ENCODE results near the gene TRMT6.

The TRMT6 gene

DNA sequence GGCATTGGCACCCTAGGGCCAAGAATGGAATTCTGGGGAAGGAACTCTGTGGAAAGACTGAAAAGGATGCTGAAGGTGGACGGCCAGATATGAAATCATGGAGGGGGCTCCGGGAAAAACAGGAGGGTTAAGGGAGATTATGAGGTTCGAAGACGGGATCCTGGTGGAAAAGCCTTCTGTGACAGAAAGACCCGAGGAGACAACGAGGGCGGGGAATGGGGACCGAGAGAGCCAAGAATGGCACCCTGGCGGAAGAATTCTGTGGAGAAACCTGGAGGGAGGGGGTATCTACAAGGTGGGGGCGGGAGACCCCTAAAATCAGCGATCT is 426 bp downstream of the TRMT6 start:
- DNase-seq (ENCODE audit: low read depth in 3 of 3, low spot score in 1 of 3) = no peak

- DNase-seq (ENCODE audit: low read depth in 3 of 3, low spot score in 1 of 3) = no peak
Observed at GRCh38 chr20:5947276-5947675, 3.1 kb downstream of the TRMT6 start.

GRCh38 chr20:5945963-5946362 is 4.4 kb downstream of the TRMT6 start:
- no peak for DNase-seq (ENCODE audit: low read depth in 3 of 3, low spot score in 1 of 3)

DNA sequence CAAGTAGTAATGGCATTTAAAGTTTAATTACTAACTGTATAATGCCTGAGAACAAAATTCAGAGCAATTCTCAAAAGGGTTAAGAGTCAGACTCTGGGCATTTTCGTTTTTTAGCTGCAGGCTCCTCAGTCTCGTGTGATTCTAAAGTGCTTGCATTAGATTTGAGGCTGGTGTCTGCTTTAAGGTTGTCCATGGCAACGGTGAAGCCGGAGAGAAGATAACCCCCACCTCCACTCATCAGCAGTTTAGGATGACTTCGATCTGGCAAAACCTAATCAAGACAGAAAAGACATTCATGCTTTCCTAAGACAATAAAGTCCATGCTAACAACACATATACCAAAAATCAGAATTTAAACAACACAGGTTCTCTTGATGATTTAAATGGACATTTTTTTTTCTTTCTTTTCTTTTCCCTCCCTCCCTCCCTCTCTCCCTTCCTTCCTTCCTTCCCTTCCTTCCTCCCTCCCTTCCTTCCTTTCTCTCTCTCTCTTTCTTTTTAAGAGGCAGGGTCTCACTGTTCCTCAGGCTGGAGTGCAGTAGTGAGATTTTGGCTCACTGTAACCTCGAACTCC is 11.8 kb downstream of the TRMT6 start:
- no peak for DNase-seq (ENCODE audit: low read depth in 3 of 3, low spot score in 1 of 3)

DNA sequence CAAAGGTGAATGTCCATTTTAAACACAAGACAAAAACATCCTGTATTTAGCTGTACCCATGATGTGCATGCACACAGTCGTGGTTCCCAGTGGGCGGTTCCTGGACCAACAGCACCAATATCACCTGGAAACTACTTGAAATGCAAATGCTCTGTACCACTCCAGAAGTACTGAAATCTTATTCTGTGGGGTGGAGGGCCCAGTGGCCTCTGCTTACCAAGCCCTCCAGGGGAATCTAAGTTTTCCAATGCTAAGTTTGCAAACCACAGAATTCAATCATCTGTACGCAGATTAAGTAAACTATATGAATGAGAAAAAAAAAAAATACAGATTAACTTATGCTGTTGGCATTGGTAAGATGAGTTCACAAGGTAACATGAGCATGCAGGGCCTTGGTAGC is 14.1 kb downstream of the TRMT6 start:
- DNase-seq (ENCODE audit: low read depth in 3 of 3, low spot score in 1 of 3) = no peak

- no peak for DNase-seq (ENCODE audit: low read depth in 3 of 3, low spot score in 1 of 3)
Observed at GRCh38 chr20:5935384-5935783, 14.9 kb downstream of the TRMT6 start.

- DNase-seq (ENCODE audit: low read depth in 3 of 3, low spot score in 1 of 3) = no peak
Observed at GRCh38 chr20:5933802-5934436, 16.4 kb downstream of the TRMT6 start.

DNA sequence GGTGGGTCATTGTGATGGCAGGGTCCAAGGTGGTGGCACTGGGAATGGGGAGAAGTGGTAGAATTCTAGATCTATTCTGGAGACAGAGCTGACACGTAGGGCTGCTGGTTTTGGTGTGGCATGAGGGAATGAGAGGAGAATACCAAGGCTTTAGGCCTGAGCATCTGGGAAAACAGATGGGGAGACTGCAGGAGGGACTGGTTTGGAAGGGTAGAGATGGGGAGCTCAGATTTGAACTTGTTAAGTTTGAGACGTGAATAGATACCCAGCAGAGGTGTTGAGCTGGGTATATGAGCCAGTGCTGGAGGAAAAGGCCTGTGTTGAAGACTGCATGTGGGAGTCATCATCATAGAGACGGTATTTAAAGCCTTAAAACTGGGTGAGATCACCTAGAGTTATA is 17.5 kb downstream of the TRMT6 start:
- DNase-seq (ENCODE audit: low read depth in 3 of 3, low spot score in 1 of 3) = no peak

GRCh38 chr20:5931411-5931810 is 18.9 kb downstream of the TRMT6 start:
- no peak for DNase-seq (ENCODE audit: low read depth in 3 of 3, low spot score in 1 of 3)

GRCh38 chr20:5928836-5929715 is 21.3 kb downstream of the TRMT6 start:
- no peak for DNase-seq (ENCODE audit: low read depth in 3 of 3, low spot score in 1 of 3)

DNA sequence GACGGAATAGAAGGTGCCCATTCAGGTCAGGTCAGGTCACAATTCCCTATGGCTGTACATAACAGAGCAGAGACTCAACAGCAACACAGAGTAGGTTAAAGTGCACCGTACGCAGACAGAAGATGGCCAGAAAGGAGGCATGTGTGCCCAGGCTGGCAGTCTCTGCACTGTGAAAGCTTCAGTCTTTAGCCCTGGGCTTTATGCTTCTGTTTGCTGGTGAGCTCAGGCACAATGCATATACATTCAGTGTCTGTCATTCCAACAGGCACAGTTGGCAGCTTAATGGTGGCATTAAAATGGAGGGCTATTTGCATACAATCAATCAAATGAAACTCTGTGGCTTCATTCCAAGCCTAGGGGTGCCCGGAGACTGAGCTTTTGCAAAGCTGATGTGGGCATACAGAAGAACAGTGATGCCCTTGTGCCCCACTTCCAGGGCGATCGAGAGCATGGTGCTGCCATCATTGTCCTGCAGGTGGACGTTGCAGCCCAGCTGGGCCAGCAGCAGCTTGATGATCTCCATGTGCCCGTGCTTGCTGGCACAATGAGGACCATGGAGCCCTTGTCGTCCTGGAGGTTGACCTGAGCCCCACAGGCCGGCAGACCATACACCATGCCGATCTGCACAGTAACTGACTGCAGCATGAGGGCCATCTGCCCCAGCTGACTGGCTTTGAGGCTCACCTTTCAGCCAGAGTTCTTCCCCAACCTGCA is 22.4 kb downstream of the TRMT6 start:
- DNase-seq (ENCODE audit: low read depth in 3 of 3, low spot score in 1 of 3) = no peak

GRCh38 chr20:5925551-5925950 is 24.8 kb downstream of the TRMT6 start:
- DNase-seq (ENCODE audit: low read depth in 3 of 3, low spot score in 1 of 3) = no peak

GRCh38 chr20:5923493-5923892 is 26.8 kb downstream of the TRMT6 start:
- no peak for DNase-seq (ENCODE audit: low read depth in 3 of 3, low spot score in 1 of 3)

DNA sequence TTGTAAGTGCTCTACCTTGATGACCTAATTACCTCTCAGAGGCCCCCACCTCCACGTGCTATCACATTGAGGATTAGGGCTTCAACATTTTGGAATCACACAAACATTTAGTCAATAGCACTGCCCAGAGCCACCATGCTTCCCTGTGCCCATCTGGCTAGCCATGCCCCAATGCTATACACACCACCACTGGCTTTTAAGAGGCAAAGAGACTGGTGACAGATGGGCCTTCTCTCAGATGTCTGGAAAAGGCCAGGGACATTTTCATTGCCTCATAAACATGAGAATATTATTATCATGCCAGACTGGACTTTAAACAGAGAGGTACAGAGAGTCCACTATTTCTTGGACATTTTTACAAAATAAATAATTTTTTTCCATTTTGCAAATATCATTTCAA is 29.8 kb downstream of the TRMT6 start:
- DNase-seq (ENCODE audit: low read depth in 3 of 3, low spot score in 1 of 3) = no peak

- DNase-seq (ENCODE audit: low read depth in 3 of 3, low spot score in 1 of 3) = no peak
Observed at GRCh38 chr20:5919626-5920544, 30.4 kb downstream of the TRMT6 start.

DNA sequence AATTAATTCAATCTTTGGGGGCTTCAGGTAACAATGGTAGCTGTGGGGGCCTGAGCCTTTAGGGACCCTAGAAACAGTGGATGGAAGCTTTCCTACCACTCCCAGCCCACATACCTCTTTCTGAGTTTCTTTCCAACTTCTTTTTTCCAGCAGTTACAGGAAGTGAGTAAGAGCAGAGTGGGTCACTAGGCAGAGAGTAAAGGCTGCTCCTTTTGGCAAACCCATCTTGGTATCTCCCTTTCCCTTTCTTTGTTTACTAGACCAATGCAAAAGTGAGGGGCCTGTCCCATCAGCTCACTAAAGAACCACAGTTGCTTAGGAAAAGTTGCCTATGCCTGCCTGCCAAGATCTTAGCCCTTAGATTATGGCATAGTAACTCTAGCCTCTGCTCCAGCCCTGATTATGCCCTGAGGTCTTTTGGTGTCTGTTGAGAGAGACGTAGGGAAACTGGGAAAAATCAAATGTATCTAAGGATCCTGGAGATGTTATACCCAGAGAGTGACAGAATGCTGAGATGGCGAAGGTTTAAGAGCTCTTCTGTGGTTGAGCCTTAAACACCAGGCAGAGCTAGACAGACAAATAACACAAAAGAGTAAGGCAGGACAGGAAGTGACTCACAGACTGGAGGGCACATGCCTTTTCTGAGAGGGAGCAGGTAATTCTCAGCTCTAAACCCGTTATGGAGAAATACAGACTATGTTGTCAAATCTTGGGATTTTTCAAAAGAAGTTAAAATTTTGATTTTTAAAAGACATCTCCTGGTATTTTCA is 31.3 kb downstream of the TRMT6 start:
- no peak for DNase-seq (ENCODE audit: low read depth in 3 of 3, low spot score in 1 of 3)

DNA sequence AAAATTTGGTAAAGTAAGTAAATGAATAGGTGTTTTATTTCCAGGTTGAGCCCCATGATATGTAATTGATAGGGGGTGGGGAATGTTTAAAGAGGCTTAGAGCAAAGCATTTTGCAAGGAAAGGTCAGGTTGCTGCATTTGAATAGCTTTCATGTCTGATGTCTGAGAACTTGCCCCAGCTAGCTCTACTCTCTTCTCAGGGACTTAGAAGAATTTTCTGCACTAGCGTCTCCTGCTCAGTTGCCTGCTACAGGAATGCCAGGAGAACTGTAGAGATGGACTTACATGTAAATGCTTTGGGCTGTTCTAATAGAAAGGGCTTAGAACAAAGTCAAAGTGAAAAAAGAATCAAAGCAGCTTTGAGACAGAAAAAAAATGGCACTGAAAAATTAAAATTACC is 35.5 kb downstream of the TRMT6 start:
- no peak for DNase-seq (ENCODE audit: low read depth in 3 of 3, low spot score in 1 of 3)

DNA sequence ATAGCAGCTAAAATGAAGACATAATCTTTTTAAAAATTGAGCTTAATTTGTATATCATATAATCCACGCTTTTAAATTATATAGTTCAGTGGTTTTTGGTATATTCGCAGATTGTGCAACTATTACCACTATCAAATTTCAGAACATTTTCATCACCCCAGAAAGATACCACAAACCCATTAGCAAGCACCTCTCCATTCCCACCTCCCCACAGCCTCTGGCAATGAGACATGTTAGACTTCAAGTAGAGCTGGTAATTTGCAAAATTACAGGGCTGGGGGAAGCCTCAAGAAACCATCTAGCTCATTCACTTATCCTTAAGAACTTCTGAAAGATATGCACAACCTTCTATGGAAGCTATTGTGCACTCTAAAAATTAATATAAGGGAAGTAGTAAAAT is 37.2 kb downstream of the TRMT6 start:
- no peak for DNase-seq (ENCODE audit: low read depth in 3 of 3, low spot score in 1 of 3)

GRCh38 chr20:5910186-5910585 is 40.1 kb downstream of the TRMT6 start:
- no peak for DNase-seq (ENCODE audit: low read depth in 3 of 3, low spot score in 1 of 3)

DNA sequence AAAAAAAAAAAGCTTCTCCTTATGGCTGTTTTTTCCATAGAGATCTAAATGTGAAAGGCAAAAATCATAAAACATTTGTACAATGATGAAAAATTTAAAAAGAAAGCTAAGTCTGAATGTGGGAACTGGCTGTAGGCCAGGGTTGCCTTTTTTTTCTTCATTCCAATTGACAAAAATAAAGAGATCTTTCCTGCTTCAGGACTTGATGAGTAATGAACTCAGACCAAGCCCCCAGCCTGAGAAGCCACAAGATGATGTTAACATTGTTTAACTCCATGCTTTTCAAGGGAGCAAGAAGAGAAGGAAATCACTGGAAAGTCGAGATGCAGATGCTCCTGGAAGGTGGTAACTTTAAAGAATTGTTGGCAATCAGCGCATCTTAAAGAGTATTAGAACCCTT is 41.4 kb downstream of the TRMT6 start:
- no peak for DNase-seq (ENCODE audit: low read depth in 3 of 3, low spot score in 1 of 3)

Measured in stimulated activated CD4-positive, alpha-beta T cell treated with anti-CD3 and anti-CD28 coated beads, TNF-alpha, amount 100 ng/mL, for 1 hour (primary cell).